GM12892 (cell line): ENCODE results near the gene OLFML1. TPM values are rescaled to one million over a fixed set of nuclear protein-coding genes. Genes with fewer than 3 reads are reported as not detected.
A peak's percentile ranks its signal among the peaks of the same experiment; 100 is the strongest.

Experiments
- DNase-seq: peaks from one replicate; pipeline ENCODE4 v3.0.0; 2011; ENCODE audit not compliant: insufficient read length
- FAIRE-seq: peaks from 2 replicates; lab custom pipeline; 2011; peaks lifted over from hg19 to GRCh38; lab: Jason Lieb, UNC
- POLR2A ChIP-seq: IDR thresholded peaks from 2 replicates; pipeline ENCODE4 v1.6.1; 2011; ENCODE audit warnings: low read depth, low read length, control low read depth
- POLR2AphosphoS5 ChIP-seq: IDR thresholded peaks from 2 replicates; pipeline ENCODE4 v1.6.1; 2011; ENCODE audit warnings: low read depth, low read length, control low read depth
- TAF1 ChIP-seq: IDR thresholded peaks from 2 replicates; pipeline ENCODE4 v1.6.1; 2011; ENCODE audit warnings: low read depth, mild to moderate bottlenecking, control low read depth, low read length, borderline replicate concordance
- polyA plus RNA-seq: library from polyadenylated mRNA; unstranded; fragments of >200 nt; gene quantifications from one replicate; pipeline ENCODE4 v1.2.1, GENCODE V29; 2012; ENCODE audit warnings: missing spikeins, inconsistent platforms; ENCODE audit not compliant: missing spikeins

OLFML1 gene
- 0.64 TPM for polyA plus RNA-seq

DNA sequence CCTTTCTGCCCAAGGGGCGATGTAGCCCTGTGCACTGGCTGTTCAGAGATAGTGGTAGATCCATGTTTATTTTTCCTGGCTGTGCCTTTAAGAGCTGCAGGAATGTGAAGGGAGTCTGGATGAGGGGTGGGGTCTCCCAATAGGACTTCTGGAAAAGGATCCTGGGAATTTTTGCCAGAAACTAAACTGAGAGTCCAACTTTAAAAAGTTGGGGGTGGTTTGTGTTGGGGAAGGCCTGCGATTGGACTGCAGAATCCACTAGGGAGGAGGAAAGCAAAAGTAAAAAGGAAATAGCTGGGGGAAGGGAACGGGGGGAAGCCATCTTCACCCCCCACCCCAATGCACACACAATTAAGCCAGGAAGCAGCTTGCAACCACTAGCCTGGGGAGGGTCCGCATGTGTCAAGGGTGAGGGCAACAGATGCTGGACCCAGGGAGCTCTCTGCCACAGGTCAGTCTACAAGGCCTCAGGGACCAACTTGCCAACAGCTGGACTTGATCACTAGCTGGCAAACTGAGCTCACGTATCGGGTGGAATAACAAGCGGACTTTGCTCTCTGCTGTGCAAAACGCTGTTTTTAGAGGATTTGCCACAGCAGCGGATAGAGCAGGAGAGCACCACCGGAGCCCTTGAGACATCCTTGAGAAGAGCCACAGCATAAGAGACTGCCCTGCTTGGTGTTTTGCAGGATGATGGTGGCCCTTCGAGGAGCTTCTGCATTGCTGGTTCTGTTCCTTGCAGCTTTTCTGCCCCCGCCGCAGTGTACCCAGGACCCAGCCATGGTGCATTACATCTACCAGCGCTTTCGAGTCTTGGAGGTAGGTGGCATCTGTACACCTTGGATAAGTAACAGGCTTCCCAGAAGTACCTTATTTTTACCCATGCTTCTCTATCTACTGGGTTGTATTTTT, at the start of gene OLFML1:
Gene OLFML1 (plus strand): TSS at position 321 of the 912 bp plus-strand sequence. CDS start 370 bp downstream, at position 691.
- DNase-seq (no peak), FAIRE-seq (no peak)
- TF ChIP-seq POLR2AphosphoS5 = no peak
- no peak for TF ChIP-seq POLR2A
- TF ChIP-seq TAF1 = no peak

DNA sequence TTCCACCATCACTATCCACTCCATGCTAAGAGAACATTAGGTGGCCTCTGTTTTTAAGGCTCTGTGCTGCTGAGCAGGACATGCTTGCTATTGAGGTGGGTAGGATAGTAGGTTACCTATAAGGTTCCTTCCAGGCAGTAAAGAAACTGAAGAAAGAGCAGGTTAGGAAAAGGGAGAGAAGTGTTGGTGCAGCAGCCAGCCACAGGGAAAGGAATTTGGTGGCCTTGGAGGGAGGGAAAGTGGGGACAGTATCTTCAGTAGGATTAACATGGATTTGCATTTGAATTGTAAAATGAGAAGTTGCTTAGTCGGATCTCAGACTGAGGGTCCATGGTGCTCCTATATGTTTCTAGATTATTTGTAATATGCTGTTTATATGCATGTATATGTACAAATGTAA, 49.2 kb upstream of the OLFML1 start:
- no peak for FAIRE-seq
- TF ChIP-seq POLR2AphosphoS5 (no peak), TAF1 (no peak), POLR2A (no peak)
- DNase-seq = no peak

DNA sequence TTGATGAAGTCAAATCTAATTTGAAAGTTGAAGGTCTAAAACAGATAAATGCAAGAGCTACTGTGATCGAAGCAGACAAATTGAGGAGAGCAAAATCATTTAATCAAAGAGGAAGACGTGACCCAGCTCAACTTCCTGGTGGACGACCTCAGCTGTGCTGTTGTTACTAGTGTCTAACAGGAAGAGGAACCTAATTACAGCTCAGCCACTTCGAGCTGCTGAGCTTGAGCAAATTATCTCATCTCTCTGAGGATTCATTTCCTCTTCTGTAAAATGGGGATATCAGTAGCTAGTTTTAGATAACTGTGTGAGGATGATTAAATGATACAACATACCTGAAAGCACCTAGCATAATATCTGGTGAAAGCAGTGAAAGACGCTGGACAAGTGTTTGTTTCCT, 48.6 kb upstream of the OLFML1 start:
- DNase-seq (peak; percentile 22), FAIRE-seq (peak; percentile 97)
- no peak; the same call in 1 of the 2 replicates for TF ChIP-seq POLR2AphosphoS5
- TF ChIP-seq POLR2A = no peak; the same call in 1 of the 2 replicates
- TF ChIP-seq TAF1 = no peak

DNA sequence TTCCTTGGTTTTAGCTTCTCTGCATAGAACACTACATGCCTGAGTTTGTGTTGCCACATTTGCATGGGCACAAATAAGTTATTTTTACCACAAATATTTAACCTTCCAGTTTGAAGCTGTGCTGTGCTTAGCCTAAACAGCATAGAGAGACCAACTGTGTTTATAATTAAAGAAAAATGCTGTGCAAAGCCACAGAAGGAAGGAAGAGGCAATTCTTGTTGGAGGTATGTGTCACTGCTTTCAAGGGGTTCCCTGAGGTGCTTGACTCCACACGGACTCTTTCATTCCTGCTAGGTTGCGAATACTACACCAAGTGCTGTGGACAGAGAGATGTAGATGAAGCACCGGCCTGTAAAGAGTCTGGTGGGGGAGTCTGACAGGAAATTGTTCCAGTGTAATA, 47.6 kb upstream of the OLFML1 start:
- FAIRE-seq (no peak), DNase-seq (no peak)
- no peak for TF ChIP-seq POLR2A
- TF ChIP-seq POLR2AphosphoS5 = no peak
- TF ChIP-seq TAF1 = no peak

DNA sequence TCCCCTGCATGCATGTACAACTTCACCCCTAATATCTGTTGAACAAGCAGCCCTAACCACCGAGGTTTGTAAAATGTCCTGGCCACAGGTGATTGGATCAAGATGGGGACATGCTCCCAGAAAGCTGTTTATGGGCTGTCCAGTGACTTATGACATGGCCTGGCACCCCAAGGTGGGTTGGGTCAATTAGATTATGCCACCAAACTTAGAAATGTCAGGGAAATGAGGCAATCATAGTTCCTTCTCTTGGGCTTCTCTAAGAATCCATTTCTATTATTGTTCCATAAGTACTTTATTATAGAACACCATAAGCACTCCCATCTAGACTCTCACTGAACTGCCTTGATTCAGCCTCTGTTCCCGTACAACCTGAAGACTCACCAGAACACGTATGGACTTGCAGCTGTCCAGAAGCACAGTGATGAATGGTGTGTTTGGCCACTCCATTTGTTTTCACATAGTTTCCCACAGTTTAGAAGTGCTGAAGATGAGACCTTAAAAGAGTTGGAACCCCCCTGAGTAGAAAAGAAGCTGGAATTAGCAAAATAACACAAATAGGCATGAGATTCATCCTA, 45.5 kb upstream of the OLFML1 start:
- peak; percentile 48 for FAIRE-seq
- no peak for DNase-seq
- TF ChIP-seq TAF1 (no peak), POLR2AphosphoS5 (no peak), POLR2A (no peak)

DNA sequence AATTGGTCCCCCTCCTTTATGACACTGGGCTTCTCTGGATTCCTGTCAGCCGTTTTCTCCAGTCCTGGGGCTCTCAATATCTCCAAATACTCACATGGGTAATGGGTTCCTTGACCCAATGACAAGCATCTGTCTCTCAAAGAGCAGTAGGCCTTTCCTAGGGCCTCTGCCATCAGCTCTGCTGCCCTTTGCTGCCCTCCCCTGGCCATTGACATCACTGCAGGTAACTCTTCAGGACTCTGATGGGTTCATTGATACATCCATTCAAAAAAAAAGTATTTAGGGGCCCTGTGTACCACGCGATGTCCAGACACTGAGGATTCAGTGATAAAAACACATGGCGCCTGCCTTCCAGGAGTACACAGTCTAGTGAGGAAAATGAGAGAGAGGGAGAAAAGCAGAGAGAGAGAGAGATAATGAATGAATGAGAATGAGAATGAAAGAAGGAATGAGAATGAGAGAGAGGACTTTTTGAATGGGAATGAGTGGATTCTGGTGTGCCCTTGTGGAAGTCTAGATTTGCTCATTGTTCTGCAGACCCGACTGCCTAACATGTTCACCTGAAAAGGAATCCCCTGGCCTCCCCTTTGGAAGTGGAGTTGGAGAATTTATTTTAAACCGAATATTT, 42.6 kb upstream of the OLFML1 start:
- peak; percentile 97 for FAIRE-seq

DNA sequence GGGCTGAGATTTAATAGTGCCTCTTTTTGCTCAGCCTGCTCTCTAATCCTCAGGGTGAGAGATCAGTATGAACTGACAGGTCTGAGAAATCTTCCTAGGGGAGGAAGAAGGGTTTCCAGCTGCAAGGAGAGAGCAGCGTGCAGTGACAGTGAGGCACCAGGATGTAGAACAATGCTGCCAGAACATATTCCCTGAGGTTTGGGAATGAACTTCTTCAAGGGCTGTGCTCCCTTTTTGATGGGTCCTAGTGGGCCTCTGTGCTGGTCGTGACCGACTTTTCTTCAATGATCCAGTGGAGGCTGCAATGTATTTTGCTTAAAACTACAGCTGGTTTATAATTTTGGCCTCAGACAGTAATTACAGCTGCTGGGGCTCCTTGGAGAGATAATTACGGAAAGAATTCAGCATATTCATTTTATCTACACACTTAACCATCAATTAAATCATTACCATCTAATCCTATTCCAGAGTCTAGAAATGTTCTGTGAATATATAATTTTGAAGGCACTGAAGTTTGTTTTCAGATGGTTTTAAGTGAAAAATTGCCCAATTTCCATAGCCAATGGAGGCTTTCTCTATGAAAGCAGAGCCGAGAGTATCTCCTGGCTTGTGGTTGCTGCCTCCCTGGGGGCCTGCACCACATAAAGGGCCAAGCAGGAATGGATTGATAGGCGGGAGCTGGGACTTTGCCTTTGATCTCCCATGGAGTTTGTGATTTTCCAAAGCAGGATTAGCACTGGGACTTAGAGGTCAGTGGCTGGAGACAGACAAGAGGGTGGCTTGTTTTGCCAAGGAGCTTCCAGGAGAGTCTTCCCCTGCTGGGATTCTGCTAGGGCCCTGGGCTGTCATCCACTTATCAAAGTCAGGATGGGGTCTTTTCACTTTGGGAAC, 41.0 kb upstream of the OLFML1 start:
- FAIRE-seq = no peak
- DNase-seq = no peak
- TF ChIP-seq POLR2AphosphoS5 = no peak

More for the DNA sequence above, 42.6 kb upstream of the OLFML1 start:
- peak; percentile 31 for DNase-seq
- TF ChIP-seq POLR2AphosphoS5 = no peak
- TF ChIP-seq POLR2A = no peak
- TF ChIP-seq TAF1 = no peak

DNA sequence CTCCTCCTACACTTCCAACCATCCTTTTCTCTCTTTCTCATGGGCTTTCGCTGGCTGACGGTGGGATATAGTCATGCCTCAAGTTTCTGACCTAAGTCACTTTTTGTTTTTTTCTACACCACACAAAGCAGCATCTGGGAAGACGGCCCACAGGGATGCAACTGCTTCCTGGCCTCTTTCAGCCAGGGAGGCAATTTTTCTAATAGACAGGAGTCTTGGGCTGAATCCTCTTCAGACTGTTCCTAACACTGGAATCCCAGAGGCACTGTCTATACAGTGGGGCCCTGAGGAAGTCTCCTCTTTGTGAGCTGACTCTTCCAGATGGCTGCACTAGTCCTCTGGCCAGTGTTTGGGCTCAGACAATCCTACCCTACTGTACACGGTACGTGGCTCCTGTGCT, 39.7 kb upstream of the OLFML1 start:
- no peak for FAIRE-seq
- TF ChIP-seq POLR2AphosphoS5 (no peak), TAF1 (no peak), POLR2A (no peak)
- DNase-seq = no peak

DNA sequence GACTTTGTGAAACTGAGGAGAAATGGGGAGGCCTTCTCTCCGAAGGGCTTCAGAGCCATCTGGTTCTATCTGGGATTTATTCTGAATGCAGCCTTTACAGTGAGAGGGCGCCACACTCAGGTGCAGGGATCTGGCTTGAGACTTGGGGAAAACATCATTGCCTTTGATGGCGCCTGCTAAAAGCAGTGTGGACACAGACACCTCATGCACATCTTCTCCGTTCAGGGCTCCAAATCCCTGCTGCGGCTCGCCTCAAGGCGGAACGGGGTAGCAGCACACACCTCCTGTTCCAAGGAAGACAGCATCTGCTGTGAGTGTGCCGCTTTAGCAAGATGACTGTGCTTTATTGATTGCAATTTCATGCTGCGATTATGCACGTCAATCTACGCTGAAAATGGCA, 37.1 kb upstream of the OLFML1 start:
- DNase-seq = no peak
- FAIRE-seq = peak; percentile 9
- no peak for TF ChIP-seq TAF1
- no peak for TF ChIP-seq POLR2AphosphoS5
- no peak for TF ChIP-seq POLR2A

DNA sequence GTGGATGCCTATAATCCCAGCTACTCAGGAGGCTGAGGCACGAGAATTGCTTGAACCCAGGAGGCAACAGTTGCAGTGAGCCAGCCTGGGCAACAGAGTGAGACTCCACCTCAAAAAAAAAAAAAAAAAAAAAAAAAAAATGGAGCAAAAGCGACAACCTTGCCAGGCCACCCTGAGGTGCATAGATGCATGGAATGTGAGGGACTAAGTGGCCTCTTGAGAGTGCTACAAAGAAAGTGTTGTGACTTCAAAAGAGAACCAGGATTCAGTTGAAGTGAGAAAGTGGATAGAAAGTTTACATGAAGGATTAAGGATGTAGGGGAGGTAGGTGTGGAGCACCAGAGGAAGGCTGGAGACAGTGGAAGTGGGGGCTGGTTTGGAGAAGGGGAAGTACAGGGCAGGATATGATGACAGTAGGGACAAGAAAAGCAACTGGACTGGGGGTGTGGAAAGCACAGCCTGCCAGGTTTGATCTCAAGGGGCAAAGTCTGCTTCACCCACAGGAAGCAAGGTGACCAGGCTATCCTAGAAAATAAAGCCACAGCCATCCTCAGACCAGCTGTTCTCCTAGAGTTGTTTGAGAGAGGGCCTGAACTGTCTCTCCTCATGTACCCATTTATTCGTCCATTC, 36.0 kb upstream of the OLFML1 start:
- no peak for DNase-seq
- no peak for FAIRE-seq
- TF ChIP-seq TAF1 (no peak), POLR2AphosphoS5 (no peak), POLR2A (no peak)

DNA sequence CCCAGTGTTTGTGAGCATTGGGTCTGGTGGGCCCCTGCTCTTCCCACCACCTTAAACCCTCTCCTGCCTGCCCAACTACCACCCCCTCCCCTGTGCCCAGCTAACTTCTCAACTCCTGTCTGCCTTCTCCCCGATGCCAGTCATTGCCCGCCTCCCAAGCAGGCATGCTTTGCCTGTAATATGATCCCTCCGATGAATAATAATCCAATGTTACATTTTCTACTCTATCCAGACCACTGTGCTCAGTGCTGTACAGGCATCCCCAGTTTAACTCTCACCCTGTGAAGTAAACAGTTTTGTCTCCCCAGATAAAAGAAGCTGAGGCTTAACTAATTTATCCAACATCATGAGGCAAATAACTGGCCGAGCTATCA, 35.5 kb upstream of the OLFML1 start:
- DNase-seq = no peak
- no peak for FAIRE-seq
- TF ChIP-seq POLR2AphosphoS5 (no peak), POLR2A (no peak), TAF1 (no peak)
